MM.1S (cell line): ENCODE data around the gene RRP12.

Experiments
- EZH2 ChIP-seq: fragments of 300-600 bp; sonication (generic); optimal IDR thresholded peaks from 2 replicates; pipeline ENCODE3; 2017; ENCODE audit warnings: low read depth, mild to moderate bottlenecking, antibody characterized with exemption, low read length, mixed read lengths
- EZH2phosphoT487 ChIP-seq: fragments of 300-600 bp; sonication (generic); IDR thresholded peaks from 2 replicates; pipeline ENCODE4 v1.6.1; 2018; ENCODE audit warnings: antibody characterized with exemption, low read length
- TF ChIP-seq, protein P1 (sequence below): fragments of 300-600 bp; sonication (generic); IDR thresholded peaks from 2 replicates; pipeline ENCODE4 v1.5.1; 2016; ENCODE audit warnings: antibody characterized with exemption, low read length, mixed read lengths

DNA sequence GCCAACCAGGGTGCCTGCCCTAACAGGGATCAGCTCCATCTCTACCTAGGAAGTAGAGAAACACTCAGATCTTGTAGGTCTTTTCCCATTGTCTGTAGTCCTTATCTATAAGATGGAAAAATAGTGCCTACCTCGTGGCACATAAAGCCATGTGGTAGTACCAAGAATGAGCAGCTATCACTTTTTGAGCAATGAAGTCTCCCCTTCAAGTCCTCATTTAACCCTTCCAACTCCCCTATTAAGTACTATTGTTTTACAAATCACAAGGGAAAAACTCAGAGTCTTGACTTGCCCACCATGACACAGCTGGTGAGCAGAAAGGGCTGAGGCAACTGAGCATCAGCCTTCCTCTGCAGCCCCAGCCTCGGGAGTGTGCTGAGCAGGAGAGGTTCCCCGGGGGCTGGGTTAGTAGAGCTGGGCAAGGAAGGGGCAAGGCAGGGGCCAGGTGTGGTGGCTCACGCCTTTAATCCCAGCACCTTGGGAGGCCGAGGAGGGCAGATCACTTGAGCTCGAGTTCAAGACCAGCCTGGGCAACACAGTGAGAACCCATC lies 69.9 kb downstream of the RRP12 start:
- TF ChIP-seq, protein P1, sequence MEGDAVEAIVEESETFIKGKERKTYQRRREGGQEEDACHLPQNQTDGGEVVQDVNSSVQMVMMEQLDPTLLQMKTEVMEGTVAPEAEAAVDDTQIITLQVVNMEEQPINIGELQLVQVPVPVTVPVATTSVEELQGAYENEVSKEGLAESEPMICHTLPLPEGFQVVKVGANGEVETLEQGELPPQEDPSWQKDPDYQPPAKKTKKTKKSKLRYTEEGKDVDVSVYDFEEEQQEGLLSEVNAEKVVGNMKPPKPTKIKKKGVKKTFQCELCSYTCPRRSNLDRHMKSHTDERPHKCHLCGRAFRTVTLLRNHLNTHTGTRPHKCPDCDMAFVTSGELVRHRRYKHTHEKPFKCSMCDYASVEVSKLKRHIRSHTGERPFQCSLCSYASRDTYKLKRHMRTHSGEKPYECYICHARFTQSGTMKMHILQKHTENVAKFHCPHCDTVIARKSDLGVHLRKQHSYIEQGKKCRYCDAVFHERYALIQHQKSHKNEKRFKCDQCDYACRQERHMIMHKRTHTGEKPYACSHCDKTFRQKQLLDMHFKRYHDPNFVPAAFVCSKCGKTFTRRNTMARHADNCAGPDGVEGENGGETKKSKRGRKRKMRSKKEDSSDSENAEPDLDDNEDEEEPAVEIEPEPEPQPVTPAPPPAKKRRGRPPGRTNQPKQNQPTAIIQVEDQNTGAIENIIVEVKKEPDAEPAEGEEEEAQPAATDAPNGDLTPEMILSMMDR, result no peak
- TF ChIP-seq EZH2 (no peak), EZH2phosphoT487 (no peak)
